GM18499 (cell line): ENCODE measurements around the gene HSPA4.
"Not testable (repeated sequence)": the region's sequence is repeated elsewhere in the genome, so short reads cannot be mapped to it uniquely, and the experiment has no call there.

Experiments
- ATAC-seq: cut with Tn5 transposase; IDR thresholded peaks from one replicate; pipeline ENCODE4 v1.9.1; 2021; ENCODE audit warnings: moderate number of reproducible peaks; ENCODE audit not compliant: insufficient read depth, unreplicated experiment

HSPA4 gene

DNA sequence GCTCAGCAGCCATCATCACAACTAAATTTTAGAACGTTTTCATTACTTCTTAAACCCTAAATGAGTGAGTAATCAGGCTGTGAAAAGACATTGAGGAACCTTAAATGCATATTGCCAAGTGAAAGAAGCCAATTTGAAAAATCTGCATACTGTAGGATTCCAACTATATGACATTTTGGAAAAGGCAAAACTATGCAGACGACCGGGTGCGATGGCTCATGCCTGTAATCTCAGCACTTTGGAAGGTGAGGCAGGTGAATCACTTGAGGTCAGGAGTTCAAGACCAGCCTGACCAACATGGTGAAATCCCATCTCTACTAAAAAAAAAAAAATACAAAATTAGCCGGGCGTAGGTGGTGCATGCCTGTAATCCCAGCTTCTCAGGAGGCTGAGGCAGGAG, 33.4 kb downstream of the HSPA4 start:
- ATAC-seq, result not testable (repeated sequence)

DNA sequence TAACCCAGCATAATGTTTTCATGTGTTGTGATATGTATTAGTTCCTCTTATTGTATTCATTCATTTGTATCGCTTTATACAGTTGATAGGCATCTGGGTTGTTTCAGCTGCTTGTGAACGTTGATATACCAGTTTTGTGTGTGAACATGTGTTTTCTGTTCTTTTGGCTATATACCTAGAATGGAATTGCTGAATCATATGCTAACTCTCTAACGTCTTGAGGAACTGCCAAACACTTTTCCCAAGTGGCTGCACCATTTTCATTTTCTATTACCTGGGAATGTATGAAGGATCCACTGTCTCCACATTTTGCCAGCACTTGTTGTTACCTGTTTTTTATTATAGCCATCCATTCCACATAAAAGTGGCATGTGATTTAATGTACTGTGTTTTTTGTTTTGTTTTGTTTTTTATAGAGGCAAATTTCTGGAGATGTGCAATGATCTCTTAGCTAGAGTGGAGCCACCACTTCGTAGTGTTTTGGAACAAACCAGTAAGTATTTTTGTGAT, 34.6 kb downstream of the HSPA4 start:
- ATAC-seq, result no peak

DNA sequence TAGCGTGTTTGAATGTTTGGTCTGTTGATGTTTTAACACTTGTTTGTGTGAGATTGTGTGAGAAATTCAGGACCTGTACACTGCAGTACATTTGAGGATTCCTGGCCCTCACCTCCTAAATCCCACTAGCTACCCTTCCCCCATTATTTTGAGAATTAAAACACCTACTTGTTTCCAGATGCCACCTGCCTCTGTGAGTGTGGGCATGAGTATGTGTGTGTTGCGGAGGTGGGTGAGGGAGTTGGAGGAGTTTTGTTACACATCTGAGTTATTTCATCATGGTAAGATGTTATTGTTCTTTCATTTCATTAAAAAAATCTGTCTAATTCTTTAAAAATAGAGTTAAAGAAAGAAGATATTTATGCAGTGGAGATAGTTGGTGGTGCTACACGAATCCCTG, 36.3 kb downstream of the HSPA4 start:
- ATAC-seq, result no peak

DNA sequence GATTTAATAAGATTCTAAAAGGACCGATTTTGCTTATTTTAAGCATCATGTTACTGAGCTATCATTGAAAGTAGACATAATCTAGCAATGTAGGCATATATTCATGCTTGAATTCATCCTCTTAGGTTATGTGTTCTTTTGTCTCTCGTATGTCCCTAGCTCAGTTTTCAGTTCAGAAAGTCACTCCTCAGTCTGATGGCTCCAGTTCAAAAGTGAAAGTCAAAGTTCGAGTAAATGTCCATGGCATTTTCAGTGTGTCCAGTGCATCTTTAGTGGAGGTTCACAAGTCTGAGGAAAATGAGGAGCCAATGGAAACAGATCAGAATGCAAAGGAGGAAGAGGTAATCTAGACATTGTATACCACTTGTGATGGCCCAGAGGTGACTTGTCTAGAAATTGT, 39.2 kb downstream of the HSPA4 start:
- ATAC-seq, result no peak

DNA sequence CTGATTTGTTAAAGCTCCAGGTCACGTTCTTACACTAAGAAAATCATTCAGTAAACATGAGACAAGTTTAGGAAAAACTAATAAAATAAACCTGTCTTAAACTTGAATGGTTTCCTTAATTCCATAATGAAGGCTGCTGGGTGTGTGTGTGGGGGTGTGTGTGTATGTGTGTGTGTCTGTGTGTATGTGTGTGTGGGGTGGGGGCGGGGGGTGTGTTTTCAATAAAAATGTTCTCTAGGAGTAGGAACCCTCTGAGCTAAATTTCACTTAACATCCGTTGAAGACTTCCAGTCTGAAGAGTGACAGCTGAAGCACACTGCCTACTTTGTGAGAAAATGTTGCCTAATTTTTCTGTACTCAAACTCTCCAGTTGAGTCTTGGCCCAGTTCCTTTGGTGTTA, 54.5 kb downstream of the HSPA4 start:
- ATAC-seq, result no peak

DNA sequence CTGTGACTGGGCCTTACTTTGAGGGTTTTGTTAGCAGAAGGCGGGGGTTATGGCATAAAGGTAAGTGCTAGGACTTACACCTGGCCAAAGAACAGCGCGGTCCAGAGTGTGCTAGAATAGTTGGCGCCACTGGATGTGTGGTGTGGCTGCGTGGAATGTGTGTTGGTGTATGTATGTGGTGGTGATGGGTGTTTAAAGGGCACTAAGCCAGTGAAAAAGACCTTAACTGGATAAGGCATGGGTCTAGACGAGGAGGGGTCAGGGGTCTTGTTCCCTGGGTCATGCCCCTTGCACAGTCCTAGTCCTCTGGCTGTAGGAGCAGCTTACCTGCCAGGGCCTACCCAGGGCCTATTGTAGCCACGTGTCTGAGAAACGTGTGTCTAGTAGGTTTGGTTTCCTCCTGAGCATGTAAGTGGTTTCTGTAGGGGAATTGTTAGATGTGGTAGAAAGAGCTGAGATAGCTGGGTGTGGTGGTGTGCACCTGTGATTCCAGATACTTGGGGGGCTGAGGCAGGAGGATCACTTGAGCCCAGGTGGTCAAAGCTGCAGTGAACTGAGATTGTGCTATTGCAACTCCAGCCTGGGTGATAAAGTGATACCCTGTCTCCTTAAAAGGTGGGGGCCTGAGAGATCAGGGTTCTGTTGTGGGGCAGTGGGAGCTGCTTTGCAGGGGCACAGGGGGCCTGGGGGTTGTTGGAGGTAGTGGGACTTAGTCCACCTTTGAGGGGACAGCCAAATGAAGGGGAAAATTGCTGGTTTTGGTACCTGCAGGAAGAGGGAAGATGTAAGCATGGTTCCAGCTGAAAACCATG, 55.2 kb downstream of the HSPA4 start:
- ATAC-seq, result no peak

DNA sequence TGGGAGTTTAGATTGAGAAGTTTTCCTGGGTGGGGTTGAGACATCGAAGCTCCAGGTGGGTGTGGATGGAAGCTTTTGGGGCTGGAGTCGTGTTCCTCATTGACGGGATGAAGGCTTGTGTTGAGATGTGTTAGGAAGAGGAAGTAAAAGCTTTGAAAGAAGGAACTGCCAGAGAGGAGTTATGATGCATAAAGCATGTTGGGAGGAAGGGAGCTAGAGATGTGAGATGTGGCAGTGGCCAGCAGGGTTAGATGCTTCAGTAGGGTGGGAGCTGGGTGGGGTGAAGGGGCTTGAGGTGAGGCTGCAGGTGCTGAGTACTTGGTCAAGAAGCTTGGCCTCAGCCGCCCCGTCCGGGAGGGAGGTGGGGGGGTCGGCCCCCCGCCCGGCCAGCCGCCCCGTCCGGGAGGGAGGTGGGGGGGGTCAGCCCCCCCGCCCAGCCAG, 56.7 kb downstream of the HSPA4 start:
- ATAC-seq, result no peak

DNA sequence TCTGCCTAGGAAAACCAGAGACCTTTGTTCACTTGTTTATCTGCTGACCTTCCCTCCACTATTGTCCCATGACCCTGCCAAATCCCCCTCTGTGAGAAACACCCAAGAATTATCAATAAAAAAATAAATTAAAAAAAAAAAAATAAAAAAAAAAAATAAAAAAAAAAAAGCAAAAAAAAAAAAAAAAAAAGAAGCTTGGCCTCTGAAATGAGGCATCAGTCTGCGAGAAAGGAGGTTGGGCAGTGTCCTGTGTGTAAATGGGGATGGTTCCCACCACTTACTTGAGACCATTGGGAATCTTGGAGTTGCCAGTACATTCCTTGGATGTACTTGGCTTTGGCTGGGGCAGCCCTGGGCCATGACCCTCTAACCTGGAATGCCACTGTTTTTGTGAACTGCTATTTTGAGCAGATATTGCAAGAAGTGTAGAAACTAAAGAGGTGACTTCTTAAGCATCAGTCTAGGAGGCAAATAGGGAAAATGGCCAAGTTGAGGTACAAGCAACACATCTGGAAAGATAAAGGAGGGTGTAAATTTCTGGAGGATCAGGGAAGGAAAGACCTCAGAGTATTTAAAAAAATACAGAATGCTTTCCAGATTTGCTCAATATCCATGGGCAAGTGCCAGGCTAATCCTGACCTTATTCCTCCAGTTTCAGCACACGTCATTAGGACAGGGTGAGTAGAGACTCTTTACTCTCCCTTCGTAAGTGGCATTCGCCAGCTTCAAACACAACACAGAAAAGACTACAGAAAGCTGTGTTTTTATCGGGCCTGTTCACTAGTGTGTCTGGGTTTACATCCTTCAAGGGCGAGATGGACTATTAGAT, 58.1 kb downstream of the HSPA4 start:
- ATAC-seq, result no peak

DNA sequence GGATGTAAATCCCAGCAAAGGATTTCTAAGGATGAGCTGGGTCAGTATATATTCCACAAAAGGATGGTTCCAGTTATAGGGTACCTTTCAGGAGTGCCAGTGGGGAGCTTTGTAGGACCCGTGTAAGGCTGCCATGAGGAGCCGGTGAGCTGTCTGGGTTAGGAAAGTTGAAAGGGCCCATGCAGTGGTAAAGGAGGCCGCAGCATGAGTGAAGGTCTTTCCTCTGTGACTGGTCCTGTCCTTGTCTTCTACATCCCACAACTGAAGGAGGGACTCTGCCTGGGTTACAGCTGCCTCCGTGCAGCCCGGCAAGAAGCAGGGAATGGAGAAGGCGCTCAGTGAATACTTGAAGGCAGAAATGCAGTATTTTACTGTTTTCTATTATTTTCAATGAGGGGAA, 58.9 kb downstream of the HSPA4 start:
- ATAC-seq, result no peak

DNA sequence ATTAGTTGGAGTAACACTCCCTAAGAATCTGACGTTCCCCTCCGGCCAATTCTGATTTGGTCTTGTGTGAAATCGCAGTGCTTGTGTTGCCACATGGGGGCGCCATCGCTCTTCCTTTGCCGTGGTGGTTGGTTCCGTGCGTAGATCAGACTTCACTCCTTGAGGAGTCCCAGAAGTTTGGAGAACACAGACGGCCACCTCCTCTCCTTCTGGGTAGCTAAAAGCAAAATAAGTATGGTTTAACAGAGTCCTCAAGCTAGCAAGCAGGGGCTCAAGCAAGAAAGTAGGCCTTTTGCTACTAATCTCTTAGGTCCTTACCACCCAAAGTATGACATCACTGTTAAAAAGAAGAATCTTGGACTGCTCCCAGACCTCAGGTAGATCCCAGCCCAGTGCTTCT, 59.5 kb downstream of the HSPA4 start:
- no peak for ATAC-seq

DNA sequence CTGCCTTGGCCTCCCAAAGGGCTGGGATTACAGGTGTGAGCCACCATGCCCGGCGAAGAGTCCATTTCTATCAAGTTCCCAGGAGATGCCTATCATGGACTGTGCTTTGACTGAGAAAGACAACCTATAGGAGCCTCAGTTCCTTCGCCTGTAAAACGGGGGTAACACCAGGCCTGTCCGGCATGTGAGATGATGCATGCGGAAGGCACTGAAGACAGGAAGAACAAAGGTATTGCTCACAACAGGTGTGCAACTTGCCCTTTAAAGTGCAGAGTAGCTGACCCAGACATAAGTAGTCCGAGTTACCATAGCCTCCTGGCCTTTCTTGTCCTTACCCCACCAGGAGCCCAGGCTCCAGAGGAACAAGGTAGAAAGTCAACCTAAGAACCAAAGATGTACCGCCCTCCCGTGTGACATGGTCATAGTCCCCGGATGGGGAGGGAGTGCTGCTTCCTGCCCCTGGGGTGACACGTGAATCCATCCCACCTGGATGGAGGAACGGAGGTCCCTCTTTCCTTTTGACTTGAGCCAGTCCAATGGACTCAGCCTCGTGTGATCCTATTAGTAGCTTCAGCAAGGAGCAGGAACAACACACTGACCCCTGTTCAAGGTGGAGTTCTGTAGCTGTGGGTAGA, 60.3 kb downstream of the HSPA4 start:
- no peak for ATAC-seq

DNA sequence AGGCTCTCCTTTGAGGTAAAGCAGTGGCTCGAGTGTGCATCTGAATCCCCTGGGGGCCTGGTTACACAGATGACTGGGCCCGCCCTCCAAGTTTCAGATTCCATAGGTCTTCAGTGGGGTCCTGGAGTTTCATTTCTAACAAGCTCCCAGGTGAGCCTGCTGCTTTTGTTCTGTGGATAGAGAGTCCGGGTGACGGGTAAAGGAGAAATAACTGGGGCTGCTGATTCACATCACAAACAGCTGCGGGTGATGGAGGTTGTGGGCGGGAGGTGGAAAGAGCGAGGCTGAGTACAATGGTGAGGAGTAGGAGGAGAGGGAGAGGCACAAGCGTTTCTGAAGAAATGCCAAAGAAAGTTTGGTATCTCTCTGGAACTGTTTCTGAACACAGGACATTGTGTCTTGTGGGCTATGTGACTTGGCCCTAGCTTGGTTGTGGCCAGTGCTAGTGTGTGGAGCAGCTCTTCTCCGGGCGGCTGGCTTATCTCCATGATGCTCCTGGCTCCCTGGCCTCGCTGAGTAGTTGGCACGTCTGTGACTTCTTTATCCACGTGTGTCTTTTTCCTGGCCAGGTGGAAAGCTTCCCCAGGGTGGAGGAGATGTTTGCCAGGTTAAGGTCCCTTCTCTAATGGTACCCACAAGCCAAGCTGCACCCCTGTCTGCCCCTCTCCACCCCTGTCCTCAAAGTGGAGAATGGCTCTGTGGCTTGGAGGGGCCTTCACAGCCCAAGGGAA, 61.7 kb downstream of the HSPA4 start:
- ATAC-seq, result no peak

DNA sequence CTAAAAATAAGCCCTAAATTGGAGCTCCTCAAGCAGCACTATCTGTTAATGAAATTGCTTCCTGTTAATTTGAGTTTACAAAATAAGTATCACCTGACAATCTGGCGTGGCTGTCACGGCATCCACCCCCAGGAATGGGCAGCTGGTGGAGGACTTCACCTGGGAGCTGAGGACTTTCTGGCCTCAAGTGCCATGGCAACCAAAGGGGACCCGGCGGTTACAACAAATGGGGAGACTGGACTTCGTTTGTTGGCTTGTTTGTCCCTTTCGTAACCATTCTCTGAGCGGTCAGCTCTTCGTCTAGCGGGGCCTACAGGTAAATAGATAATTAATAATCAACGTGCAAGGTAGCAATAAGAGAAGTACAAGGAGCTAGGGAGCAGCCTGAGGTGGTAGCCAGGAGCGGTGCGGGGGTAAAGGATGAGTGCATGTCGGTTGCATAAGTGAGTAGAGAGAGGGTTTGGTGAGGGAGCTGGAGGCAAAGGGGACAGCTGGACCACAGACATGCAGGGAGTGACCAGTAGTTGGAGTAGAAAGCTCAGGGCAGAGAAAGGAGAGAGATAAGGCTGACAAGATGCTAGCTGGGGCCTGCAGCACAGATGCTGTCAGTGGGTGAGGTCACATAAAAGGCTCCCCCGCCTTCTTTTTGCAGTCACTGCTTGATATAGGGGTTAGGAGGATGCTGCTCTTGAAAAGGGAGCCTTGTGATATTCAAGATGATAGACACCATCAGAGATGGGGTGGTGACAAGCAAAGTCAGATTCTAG, 62.5 kb downstream of the HSPA4 start:
- ATAC-seq, result no peak

DNA sequence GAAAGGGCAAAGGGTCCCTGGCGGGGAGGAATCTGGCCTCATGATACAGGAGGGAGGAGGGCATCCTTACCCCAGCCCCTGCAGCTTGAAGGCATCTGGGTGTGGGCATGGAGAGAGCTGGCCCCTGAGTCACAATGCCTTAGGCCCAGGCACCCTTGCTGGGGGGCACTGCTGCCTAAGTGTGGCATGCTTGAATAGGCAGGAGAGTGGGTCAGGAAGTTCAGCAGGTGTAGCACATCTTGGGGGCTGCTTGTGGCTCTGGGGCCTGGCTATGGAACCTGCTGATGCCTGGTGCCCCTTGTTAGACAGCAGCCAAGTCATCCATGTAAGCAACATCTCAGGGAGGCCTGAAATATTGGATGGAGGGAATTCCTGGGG, 63.1 kb downstream of the HSPA4 start:
- no peak for ATAC-seq

DNA sequence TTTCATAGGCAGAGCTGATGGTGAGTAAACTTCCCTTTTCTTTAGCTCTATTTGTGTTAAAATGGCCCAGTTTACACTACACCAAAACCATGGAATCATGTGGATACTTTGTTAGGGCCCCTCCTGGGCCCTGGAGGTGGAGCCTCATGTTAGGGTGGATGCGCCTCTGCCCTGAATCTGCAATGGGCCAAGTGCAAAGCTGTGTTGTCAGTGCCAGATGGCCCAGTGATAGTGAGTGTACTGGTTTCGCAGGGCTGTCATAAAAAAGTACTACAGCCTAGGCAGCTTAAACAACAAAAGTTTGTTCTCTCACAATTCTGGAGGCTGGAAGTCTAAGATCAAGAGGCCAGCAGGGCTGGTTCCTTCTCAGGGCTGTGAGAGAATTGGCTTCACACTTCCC, 64.8 kb downstream of the HSPA4 start:
- no peak for ATAC-seq

DNA sequence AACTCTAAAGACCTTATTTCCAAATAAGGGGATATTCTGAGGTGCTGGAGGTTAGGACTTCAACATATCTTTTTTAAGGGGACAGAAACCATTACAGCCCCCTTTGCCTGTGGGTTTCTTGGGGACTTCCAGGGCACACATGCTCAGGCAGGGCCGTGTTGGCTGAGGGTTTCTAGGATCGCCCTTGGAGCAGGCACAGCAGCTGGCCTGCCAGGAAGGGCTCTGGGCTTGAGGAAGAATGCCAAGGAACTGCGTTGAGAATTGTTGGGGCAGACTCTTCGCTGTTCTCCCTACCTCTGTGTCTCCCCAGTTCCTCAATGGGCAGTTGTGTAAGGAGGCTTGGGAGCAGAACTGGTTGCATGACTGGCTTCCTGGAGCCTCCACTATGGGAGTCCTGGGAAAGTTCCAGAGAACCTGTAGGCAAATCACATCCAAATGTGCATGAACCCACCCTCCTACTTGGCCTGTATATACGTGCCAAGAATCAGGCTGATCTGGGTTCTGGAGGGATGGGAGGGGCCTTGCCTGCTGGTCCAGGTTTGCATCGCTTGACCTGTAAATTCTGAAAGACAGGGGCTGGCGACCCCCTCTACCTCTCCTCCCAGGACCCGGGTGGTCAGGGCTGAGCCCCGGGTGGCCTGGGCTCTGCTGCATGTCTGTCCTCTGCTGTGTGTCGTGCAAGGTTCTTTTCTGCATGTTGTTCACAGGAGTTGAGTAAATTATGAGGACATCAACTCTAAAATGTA, 65.5 kb downstream of the HSPA4 start:
- ATAC-seq, result no peak

DNA sequence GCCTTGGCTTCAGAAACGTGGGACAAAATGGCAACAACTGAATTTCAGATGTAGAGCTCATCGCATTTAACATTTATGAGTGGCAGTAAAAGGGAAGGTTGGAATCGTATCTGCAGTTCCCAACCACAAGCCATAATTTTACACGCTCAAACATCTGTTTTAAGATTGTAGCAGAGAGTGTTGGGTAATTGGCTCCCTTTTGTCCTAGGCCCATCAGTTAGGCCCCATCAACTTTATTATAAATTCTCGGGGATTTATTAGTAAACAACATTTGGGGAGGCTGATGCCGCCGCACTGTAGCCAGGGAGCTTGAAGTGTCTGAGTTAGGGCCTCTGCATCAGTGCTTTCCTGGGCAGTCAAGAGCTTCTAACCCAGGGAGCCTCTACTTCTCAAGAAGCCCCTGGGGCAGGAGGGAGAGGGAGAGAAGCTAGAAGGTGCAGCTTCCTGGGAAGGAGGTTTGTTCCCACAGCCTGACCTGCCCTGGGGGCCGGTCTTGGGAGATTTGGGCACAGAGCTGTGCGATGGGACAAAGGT, 66.2 kb downstream of the HSPA4 start:
- no peak for ATAC-seq

DNA sequence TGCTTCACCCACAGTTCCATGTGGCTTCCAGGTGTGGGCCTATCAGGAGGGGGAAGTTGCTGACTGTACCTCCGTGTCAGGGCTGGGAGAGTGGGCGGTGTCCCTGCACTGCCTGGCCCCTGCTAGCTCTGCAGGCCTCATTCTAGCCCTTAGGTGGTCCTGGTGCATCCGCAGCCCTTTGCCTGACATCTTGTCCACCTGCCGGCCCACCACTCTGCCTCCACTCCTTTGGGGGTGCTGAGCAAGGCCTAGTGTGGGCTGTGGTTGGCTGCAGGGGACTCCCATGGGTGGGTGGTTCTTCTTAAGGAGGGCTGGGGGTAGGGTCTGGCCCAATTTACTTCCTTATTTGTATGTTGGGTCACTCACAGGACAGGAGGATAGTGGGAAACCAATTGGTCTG, 66.9 kb downstream of the HSPA4 start:
- ATAC-seq, result no peak

DNA sequence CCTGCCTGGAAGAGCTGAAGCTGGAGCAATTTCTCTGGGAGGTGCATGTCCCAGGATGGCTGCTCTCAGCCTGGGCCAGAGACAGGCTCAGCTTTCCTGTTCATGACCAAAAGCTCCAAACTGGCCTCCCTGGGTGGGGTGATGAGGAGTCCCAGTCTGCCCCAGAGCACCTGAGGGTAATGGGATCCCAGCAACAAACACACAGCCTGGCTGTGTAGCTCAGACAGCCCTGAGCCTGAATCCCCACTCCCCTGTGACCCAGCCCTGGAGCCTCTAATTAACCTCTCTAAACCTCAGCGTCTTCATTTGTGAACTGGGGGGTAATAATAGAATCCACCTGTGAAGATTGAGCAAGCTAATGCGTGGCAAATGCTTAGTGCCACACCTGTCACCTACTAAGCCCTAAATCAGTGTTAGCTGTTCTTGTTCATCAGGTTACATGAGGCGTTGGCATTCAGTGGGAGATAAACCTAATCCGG, 67.5 kb downstream of the HSPA4 start:
- ATAC-seq, result no peak
